ENCODE data around the gene SLC27A3. TPM values are rescaled to one million over a fixed set of nuclear protein-coding genes. Genes with fewer than 3 reads are reported as not detected.
A peak's percentile ranks its signal among the peaks of the same experiment; 100 is the strongest.

The SLC27A3 gene
- total RNA-seq = 7.8 and 12.6 TPM in 2 replicates

DNA sequence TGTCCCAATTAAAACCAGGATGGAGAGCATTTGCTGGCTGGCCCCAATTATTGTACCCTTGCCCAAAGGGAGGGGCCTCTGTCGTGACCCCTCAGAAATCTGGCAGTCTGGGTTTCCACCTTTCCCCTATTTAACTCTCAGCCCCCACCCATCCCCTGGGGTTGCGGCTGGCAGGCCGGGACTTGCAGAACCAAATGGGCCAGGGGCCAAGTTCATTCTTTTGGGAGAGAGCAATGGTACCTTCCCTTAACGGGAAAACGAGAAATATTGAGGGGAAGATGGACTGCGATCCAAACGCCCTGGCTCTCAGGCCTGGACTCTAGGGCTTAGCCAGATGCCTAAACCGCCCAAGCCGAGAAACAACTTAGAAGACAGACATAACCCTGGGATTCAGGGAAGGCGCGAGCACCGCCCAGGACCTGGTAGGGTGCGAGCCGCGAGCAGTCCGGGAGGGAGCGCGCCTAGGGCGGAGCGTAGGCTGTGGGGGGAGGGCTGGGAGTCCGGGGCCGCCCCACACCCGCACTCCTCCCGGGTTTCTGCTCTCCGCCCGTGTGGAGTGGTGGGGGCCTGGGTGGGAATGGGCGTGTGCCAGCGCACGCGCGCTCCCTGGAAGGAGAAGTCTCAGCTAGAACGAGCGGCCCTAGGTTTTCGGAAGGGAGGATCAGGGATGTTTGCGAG, at the start of gene SLC27A3:
Gene SLC27A3 (plus strand): TSS at position 628 of the 678 bp plus-strand sequence. CDS start 91 bp downstream, outside the sequence.
- Mint-ChIP-seq H3K27ac (peak within 1 kb of the TSS; percentile 75), H3K4me3 (peak within 1 kb of the TSS; percentile 86), H3K27me3 (no peaks in the 10 kb centered on the region), H3K9me3 (no peaks in the 10 kb centered on the region), H3K36me3 (ENCODE audit: low read depth) (peaks cover 25% of the 10 kb centered on the region), H3K4me1 (peaks cover 34% of the 10 kb centered on the region)
- POLR2A ChIA-PET = interaction anchor here (0.7 to 3.4 kb wide), 15 partner anchors 9 to 405 kb away, joined by 3 to 13 read pairs (median 6); partner anchors contain the start of genes CHTOP, CRTC2, DENND4B and INTS3
- DNase-seq (no peak), ATAC-seq (ENCODE audit: low read depth) (peak; percentile 18)
- CTCF ChIA-PET = interaction anchor here (0.8 to 2.0 kb wide), 4 partner anchors 11 to 210 kb away, joined by 3 to 5 read pairs (median 3); no protein-coding TSS in a partner anchor
- TF ChIP-seq, protein P1, sequence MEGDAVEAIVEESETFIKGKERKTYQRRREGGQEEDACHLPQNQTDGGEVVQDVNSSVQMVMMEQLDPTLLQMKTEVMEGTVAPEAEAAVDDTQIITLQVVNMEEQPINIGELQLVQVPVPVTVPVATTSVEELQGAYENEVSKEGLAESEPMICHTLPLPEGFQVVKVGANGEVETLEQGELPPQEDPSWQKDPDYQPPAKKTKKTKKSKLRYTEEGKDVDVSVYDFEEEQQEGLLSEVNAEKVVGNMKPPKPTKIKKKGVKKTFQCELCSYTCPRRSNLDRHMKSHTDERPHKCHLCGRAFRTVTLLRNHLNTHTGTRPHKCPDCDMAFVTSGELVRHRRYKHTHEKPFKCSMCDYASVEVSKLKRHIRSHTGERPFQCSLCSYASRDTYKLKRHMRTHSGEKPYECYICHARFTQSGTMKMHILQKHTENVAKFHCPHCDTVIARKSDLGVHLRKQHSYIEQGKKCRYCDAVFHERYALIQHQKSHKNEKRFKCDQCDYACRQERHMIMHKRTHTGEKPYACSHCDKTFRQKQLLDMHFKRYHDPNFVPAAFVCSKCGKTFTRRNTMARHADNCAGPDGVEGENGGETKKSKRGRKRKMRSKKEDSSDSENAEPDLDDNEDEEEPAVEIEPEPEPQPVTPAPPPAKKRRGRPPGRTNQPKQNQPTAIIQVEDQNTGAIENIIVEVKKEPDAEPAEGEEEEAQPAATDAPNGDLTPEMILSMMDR (IDR thresholded peaks at IDR 0.05) = no peak
- intact Hi-C loops (cut with micrococcal nuclease) = loop anchor here (1.0 to 10.0 kb wide), 3 partner anchors 8 to 260 kb away; no protein-coding TSS in a partner anchor

GRCh38 chr1:153727463-153728304, 47.5 kb upstream of the SLC27A3 start, which contains the start of gene INTS3:
TSS of gene INTS3 (plus strand) at chr1:153728050. CDS start at chr1:153728635, 585 bp downstream.
- intact Hi-C loops (cut with micrococcal nuclease) = loop anchor here (1.0 to 5.0 kb wide), 5 partner anchors 56 to 830 kb away; partner anchors contain the start of genes RPS27 and UBE2Q1
- Mint-ChIP-seq H3K4me1 (peaks cover 39% of the 10 kb centered on the region), H3K27ac (peak within 1 kb of the TSS; percentile 96), H3K36me3 (ENCODE audit: low read depth) (peaks cover 20% of the 10 kb centered on the region), H3K9me3 (no peaks in the 10 kb centered on the region), H3K4me3 (peak within 1 kb of the TSS; percentile 97), H3K27me3 (no peaks in the 10 kb centered on the region)
- CTCF ChIA-PET = interaction anchor here (1.0 kb wide), 1 partner anchor 20 kb away, joined by 3 read pairs; no protein-coding TSS in a partner anchor
- TF ChIP-seq, protein P1 (IDR thresholded peaks at IDR 0.05) = no peak
- peak; percentile 96 for ATAC-seq (ENCODE audit: low read depth)
- peak; percentile 90 for DNase-seq
- POLR2A ChIA-PET = interaction anchor here (0.5 to 2.8 kb wide), 57 partner anchors 8 to 1958 kb away, joined by 3 to 22 read pairs (median 5); partner anchors contain the start of genes CHTOP, CREB3L4, CRTC2 and GATAD2B

- POLR2A ChIA-PET = interaction anchor here (0.5 to 2.8 kb wide), 35 partner anchors 8 to 1681 kb away, joined by 3 to 22 read pairs (median 6); partner anchors contain the start of genes ATP8B2, CHTOP, CREB3L4 and CRTC2
- CTCF ChIA-PET = no interaction called here
- Mint-ChIP-seq H3K9me3 (no peaks in the 10 kb centered on the region), H3K27ac (peak overlapping the region; percentile 96), H3K36me3 (ENCODE audit: low read depth) (peaks cover 20% of the 10 kb centered on the region), H3K4me1 (peaks cover 44% of the 10 kb centered on the region), H3K4me3 (peak overlapping the region; percentile 97), H3K27me3 (no peaks in the 10 kb centered on the region)
- TF ChIP-seq, protein P1 (IDR thresholded peaks at IDR 0.05) = no peak
- no peak for ATAC-seq (ENCODE audit: low read depth)
- intact Hi-C loops (cut with micrococcal nuclease) = loop anchor here (5.0 kb wide), 2 partner anchors 454 to 829 kb away; partner anchors contain the start of gene UBE2Q1
- peak; percentile 32 for DNase-seq
Measured at GRCh38 chr1:153728305-153729066, 46.7 kb upstream of the SLC27A3 start.

GRCh38 chr1:153730468-153730988, 44.7 kb upstream of the SLC27A3 start:
- H3K36me3 Mint-ChIP-seq (ENCODE audit: low read depth) = peaks cover 33% of the 10 kb centered on the region
- peaks cover 61% of the 10 kb centered on the region for H3K4me1 Mint-ChIP-seq
- ATAC-seq (ENCODE audit: low read depth) = no peak
- no peak for DNase-seq
- H3K27ac Mint-ChIP-seq = peak overlapping the region; percentile 53
- H3K9me3 Mint-ChIP-seq = no peaks in the 10 kb centered on the region
- H3K27me3 Mint-ChIP-seq = no peaks in the 10 kb centered on the region
- ChIA-PET CTCF (no interaction called here), POLR2A (interaction anchor here (0.5 to 2.2 kb wide), 5 partner anchors 11 to 260 kb away, joined by 3 to 7 read pairs (median 5); partner anchors contain the start of gene RPS27)
- TF ChIP-seq, protein P1 (IDR thresholded peaks at IDR 0.05) = no peak
- H3K4me3 Mint-ChIP-seq = peak overlapping the region; percentile 52
- intact Hi-C loops (cut with micrococcal nuclease) = no loop called here

Measured in activated B cell treated with CpG ODN at 0.5 μM for 24 hours (primary cell).